HG03045 (cell line): ENCODE results near the gene MAML2.
A peak's percentile ranks its signal among the peaks of the same experiment; 100 is the strongest.
"Not testable (repeated sequence)": the region's sequence is repeated elsewhere in the genome, so short reads cannot be mapped to it uniquely, and the experiment has no call there.

Source experiments
- ATAC-seq: cut with Tn5 transposase; IDR thresholded peaks from one replicate; pipeline ENCODE4 v1.9.1; 2021; ENCODE audit warnings: mild to moderate bottlenecking, moderate library complexity; ENCODE audit not compliant: unreplicated experiment

The MAML2 gene

GRCh38 chr11:96272529-96273222 is 70.3 kb downstream of the MAML2 start:
- ATAC-seq, result peak; percentile 80

GRCh38 chr11:96271777-96272176 is 71.2 kb downstream of the MAML2 start:
- ATAC-seq, result no peak

- ATAC-seq, result not testable (repeated sequence)
Measured at GRCh38 chr11:96271352-96271751, 71.6 kb downstream of the MAML2 start.

GRCh38 chr11:96268527-96268926 is 74.5 kb downstream of the MAML2 start:
- not testable (repeated sequence) for ATAC-seq

GRCh38 chr11:96267496-96268032 is 75.4 kb downstream of the MAML2 start:
- ATAC-seq, result peak; percentile 92

- peak; percentile 2 for ATAC-seq
Measured at GRCh38 chr11:96267001-96267495, 75.9 kb downstream of the MAML2 start.

- ATAC-seq, result no peak
Measured at GRCh38 chr11:96265972-96266371, 77.0 kb downstream of the MAML2 start.

DNA sequence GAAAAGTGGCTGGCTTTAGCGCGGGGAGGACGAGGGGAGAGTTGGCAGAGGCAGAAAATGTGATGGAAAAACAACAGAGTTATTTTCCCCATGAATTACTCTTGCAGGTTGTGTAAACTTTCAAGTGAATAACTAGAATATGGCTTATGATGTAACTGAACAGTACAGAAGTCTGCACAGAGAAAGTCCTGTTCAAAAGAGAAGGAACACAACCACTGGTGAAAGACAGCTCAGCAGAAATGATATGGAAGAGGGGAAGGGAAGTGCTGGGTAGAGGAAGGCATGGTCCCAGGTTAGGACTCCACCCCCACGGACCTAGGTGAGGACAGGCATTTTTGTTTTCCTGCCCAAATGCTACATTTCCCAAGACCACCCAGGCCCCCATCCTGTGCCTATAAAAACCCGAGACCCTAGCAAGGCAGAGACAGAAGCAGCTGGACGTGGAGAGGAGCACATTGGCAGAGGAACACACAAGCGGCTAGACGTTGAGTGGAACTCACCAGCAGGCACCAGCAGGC is 77.7 kb downstream of the MAML2 start:
- no peak for ATAC-seq

DNA sequence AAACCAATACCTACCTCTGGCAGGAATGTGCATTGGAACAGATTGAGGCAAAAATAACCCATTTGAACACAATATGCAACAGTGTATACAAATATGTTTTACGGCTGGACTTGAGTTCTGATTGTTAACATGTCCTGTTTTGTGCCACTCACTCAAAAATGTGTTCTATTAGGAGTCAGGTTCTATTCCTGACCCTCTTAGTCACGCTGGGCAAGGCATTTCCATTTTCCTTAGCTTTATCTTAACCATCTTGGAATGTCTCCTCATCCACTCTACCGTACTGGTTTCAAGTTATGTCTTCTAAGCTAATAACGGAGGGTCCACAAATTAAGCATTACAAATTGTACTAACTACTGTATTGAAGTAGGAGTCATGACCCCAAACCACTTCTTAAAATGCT is 78.6 kb downstream of the MAML2 start:
- ATAC-seq, result no peak

DNA sequence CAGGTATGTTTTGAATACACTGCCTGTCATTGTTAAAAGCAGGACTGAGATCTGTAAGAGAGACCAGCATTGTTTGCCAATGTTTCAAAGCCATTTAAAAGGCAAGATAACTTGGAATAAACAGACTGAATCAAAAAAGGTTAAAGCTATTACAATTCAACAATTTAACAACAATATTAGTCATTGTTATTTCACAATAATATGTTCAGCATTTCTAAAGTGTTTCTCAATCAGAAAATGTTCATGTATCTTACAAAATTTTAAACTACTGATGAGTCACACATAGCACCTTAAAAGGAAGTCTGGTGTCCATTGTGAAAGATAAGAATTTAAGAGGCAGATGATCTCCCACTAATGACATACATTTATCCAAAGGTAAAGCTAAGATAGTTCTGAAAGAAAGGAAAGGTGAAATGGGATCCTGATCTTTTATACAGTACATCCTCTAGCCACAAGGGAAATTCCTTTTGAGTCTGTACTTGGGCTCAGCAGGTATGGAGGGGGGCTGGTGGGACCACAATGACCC is 79.7 kb downstream of the MAML2 start:
- no peak for ATAC-seq

DNA sequence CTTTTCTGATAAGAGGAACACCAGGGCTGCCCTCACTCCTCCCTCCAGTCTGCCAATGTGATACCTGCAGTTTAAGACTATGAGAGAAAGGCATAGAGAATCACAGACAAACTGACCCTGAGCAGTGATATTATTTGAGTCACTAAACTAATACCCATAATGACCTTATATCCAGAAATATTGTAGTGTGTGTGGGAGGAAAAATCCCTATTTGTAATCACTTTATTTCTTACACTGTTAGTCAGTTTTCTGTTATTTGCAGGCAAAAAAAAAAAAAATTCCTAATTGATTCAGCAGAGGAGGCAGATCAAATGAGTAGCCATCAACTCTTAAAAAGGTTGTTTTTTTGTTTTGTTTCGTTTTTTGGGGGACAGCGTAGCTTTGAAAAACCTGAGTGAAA is 82.5 kb downstream of the MAML2 start:
- ATAC-seq, result no peak

DNA sequence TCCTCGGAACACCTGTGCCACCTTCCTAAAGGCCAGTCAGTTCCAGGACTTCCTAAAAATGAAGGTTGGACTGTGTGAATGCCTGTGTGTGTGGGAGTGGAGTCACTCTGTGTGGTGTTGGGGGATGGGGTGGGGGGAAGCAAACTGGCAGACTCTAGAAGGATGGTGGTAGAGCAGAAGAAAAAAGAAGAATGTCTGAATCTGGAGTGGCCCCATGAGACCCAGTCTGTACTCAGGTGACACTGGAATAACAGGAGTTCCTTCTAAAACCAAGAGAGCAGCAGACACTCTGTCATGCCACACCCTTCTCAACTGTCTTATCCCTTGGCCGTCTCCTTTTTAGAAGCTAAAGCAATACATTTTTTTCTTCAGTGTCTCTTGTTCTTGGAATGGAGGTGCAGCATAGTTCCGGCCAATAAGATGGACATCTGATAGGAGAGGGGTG is 82.9 kb downstream of the MAML2 start:
- no peak for ATAC-seq

DNA sequence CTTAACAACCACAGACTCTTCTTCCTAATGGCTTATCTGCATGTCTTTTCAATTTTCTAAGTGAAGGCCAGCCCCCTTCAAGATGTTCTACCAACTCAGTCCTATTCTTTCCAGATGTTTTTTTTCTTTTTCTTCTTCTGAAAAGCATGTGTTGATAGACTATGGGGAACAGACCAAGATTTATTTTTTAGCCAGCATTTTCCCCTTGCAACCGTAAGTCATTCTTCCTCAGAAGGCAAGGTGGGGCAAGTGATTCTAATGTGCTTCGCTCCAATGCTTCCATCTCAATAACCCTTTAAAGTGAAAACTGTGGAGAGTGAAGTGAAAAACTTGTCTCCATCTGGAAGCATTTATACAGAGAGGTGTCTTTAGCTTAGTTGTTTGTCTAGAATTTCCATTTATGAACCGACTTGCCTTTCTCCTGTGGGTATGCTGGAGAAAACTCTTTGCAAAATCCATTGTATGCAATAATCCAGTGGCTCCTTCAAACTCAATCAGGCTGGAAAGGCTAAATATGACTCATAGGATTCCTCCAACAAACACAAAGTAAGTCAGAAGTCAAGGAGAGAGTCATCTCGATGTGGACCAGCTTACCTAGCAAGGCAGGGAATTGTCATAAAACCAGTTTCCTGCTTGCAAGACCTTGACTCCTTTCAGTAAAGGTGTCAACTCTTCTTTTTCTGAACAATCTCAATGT is 83.7 kb downstream of the MAML2 start:
- no peak for ATAC-seq

- peak; percentile 83 for ATAC-seq
Measured at GRCh38 chr11:96257972-96258934, 84.7 kb downstream of the MAML2 start.

- ATAC-seq, result no peak
Measured at GRCh38 chr11:96257036-96257435, 86.0 kb downstream of the MAML2 start.

GRCh38 chr11:96256215-96257011 is 86.6 kb downstream of the MAML2 start:
- no peak for ATAC-seq

DNA sequence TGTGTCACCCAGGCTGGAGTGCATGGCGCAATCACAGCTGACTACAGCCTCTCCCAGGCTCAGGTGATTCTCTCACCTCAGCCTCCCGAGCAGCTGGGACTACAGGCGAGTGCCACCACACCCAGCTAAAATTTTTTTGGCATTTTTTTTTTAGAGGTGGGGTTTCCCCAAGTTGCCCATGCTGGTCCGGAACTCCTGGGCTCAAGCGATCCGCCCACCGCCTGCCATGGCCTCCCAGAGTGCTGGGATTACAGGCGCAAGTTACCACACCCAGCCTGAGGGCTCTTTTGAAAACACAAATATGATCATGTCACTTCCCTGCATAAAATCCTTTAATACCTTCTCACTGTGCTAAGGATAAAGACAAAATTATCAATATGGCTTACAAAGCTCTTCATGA is 88.1 kb downstream of the MAML2 start:
- no peak for ATAC-seq

- ATAC-seq, result peak; percentile 50
Measured at GRCh38 chr11:96254087-96254486, 88.9 kb downstream of the MAML2 start.

DNA sequence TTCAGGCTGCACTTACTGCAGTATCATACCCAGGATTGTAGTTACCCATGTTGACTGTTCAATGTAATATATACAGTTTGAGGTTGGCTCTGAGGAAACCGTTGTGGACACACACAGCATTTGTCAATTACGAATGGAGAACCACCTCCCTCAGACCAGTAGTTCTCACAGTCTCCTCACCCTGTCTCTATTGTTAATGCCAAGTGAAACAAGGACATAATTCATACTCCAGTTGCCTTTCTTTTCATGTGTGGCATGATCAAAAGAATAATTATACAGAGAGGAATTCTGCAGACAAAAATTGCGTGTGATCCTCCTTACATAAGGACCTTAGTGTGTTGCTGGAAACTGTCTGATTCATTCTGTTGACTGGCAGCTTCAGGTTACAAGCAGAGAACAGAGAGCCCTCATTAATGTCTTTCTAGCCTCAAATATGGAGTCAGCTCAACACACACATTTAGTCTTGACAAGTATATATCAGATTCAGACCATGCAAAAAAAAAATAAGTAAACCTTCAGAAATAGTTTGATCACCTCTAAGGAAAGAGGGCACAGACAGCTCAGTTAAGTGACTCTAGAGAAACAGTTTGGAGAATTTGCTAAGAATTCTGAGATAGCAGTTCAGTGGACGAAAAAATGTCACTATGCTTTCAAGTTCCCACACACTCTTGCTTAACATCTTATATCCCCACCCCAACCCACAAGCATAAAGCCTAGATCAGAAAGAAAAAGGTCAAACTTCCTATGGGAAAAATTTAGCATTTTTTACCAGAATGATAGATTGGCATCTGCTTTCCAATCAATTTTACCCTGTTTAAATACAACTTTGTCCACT is 96.1 kb downstream of the MAML2 start:
- no peak for ATAC-seq
